Stimulated activated CD4-positive, alpha-beta T cell treated with anti-CD3 and anti-CD28 coated beads, Interleukin-2, amount 100 ng/mL, for 24 hours (primary cell): ENCODE results near the gene ADGRE1.
"Not testable (repeated sequence)": the region's sequence is repeated elsewhere in the genome, so short reads cannot be mapped to it uniquely, and the experiment has no call there.

Source experiments
- DNase-seq, 2 donors: peaks; one replicate each; pipeline ENCODE4 v3.0.0-alpha.2; 2020

Gene ADGRE1, protein sequence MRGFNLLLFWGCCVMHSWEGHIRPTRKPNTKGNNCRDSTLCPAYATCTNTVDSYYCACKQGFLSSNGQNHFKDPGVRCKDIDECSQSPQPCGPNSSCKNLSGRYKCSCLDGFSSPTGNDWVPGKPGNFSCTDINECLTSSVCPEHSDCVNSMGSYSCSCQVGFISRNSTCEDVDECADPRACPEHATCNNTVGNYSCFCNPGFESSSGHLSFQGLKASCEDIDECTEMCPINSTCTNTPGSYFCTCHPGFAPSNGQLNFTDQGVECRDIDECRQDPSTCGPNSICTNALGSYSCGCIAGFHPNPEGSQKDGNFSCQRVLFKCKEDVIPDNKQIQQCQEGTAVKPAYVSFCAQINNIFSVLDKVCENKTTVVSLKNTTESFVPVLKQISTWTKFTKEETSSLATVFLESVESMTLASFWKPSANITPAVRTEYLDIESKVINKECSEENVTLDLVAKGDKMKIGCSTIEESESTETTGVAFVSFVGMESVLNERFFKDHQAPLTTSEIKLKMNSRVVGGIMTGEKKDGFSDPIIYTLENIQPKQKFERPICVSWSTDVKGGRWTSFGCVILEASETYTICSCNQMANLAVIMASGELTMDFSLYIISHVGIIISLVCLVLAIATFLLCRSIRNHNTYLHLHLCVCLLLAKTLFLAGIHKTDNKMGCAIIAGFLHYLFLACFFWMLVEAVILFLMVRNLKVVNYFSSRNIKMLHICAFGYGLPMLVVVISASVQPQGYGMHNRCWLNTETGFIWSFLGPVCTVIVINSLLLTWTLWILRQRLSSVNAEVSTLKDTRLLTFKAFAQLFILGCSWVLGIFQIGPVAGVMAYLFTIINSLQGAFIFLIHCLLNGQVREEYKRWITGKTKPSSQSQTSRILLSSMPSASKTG

DNA sequence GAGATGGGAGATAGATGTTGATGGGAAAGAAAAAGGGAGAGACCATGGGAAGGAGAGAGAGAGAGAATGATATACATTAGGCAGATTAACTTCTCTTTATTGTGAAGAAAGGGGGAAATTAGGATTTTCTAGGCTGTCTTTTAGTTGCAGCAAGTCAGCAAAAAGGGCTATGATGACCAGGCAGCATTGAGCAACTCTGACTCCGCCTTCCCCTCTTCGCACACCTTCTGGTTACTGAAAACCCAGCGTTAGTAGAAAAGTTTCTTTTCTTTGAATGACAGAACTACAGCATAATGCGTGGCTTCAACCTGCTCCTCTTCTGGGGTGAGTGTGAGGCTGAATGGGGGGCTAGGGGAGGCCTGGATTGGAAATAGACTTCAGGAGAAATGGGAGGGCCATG lies at the start of gene ADGRE1:
Gene ADGRE1, plus strand, starts transcription at position 264 of the 400 bp plus-strand sequence. Its CDS starts 30 bp downstream, at position 294.
- peak; percentile 25 to 26 for DNase-seq

- no peak for DNase-seq
These were observed 49.2 kb upstream of the ADGRE1 start for GRCh38 chr19:6838062-6838655.

DNA sequence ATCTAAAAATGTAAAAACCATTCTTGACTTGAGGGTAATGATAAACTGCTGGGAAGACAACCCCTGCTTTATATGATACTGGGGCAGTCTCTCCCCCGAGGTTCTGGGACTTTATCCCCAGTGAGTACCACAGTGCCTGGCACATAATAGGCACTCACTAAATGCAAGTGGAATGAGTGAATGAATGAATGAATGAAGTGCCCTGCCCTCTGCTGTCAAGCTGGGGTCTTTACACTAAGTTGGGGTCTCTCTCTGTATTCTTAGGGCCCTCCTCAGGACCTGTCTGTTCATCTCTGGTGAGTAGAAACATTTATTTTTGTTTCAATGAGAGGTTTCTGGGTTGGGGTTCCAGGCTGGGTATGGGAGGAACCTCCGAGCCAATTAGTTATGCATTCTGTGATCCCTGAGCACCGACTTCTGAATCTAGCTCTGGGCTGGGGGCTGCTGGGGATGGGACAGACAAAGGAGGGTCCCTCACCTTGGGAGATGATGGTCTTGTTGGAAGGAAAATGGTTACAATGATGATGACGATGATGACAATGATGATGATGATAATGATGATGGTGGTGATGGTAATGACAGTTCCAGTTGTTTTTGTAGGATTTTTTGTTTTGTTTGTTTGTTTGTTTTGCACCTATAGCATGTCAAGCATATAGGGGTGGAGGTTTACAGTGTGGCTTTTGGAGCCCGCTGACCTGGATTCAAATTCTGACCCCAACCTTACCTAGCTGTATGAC lies 44.3 kb upstream of the ADGRE1 start:
- DNase-seq = no peak

DNA sequence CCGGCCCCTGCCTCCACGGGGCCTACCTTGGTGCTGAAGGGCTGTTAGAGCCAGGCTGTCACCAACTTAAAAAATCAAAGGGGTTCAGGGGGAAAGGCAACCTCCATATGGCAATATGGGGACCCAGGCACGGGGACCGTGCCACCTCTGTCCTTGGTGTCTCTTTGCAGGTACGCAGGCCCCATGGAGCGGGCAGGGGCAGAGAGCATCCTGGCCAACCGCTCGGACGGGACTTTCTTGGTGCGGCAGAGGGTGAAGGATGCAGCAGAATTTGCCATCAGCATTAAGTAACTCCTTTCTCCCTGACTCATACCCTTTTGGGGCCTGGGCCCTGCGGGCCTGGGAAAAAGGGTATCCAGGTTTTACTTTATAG lies 39.6 kb upstream of the ADGRE1 start:
- DNase-seq = no peak

DNA sequence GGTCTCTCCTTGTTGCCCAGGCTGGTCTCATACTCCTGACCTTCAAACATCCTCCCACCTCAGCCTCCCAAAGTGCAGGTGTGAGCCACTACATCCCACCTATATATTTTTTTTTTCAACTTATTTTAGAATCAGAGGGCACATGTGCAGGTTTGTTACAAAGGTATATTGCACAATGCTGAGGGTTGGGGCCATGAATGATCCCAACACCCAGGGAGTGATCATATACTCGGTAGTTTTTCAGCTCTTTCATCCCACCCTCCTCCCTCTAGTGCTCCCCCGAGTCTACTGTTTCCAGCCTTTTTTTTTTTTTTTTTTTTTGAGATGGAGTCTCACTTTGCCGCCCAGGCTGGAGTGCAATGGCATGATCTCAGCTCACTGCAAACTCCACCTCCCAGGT lies 38.4 kb upstream of the ADGRE1 start:
- DNase-seq = no peak

- no peak for DNase-seq
These were observed 37.5 kb upstream of the ADGRE1 start for GRCh38 chr19:6849876-6850275.

- DNase-seq = no peak
These were observed 36.0 kb upstream of the ADGRE1 start for GRCh38 chr19:6851359-6851758.

- no peak for DNase-seq
These were observed 35.4 kb upstream of the ADGRE1 start for GRCh38 chr19:6852001-6852400.

DNA sequence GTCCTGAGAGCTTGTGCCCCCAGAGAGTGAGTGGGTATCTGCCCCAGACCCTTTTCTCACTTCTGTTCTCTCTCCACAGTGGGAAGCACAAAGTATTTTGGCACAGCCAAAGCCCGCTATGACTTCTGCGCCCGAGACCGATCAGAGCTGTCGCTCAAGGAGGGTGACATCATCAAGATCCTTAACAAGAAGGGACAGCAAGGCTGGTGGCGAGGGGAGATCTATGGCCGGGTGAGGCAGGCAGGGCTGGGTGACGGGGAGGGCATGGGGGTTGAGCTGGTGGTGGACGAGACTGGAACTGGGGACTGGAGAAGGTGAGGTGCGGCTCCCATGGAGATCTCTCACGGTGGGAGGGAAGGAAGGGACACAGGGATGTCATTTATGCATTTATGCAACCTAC lies 33.5 kb upstream of the ADGRE1 start:
- DNase-seq = no peak

DNA sequence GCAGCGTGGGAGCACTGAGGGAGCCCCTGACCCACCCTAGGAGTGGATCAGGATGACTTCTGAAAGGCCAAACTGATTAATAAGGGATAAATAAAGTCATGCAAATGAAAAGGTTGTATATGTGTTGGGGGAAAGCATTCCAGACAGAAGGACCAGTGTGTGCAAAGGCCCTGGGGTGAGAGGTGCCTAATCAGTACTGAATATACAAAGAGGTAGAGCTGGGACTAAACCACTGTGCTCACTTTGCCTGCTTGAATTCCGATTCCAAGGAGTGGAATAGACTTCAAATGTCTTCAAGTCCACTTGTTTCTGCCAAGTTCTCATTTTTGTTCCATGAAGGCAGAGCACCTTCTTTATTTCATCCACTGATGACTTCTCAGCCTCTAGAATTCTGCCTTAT lies 32.6 kb upstream of the ADGRE1 start:
- DNase-seq = no peak

GRCh38 chr19:6856749-6857372 lies 30.5 kb upstream of the ADGRE1 start:
- DNase-seq = no peak

GRCh38 chr19:6861683-6862286 lies 25.6 kb upstream of the ADGRE1 start:
- DNase-seq = no peak

DNA sequence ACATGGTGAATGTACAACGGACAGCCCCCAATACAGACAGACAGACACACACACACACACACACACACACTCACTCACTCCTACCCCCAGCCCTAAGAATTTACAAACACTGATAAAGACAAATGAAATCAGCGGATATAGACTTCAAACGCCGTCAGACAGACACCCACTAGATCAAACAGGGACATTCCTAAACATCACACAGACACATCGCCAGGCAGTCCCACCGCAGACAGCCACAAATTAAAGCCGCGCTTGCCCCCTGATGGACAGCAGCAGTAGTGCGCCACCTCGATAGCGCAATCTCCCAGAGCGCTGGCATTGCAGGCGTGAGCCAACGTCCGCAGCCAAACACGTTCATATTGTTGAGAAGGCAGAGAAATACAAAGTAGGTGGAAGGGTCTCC lies 24.7 kb upstream of the ADGRE1 start:
- DNase-seq = peak; percentile 92

DNA sequence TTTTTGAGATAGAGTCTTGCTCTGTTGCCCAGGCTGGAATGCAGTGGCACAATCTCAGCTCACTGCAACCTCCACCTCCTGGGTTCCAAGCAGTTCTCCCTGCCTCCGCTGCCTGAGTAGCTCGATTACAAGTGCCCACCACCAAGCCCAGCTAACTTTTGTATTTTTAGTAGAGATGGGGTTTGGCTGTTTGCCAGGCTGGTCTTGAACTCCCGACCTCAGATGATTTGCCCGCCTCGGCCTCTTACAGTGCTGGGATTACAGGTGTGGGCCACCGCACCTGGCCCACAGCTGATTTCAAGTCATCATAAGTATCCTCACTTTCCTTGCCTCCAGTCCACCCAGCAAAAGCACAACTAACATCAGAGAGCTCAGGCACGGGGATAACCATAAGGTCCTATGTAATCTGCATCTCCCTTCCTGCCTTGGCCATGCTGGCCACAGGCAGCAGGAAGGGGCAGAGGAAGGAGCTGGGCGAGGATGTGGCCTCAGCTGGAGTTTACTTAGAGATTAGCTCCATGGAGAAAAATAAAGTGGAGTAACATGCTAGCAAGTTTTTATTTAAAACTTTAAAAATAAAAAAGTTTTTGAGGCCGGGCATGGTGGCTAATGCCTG lies 22.9 kb upstream of the ADGRE1 start:
- no peak for DNase-seq

DNA sequence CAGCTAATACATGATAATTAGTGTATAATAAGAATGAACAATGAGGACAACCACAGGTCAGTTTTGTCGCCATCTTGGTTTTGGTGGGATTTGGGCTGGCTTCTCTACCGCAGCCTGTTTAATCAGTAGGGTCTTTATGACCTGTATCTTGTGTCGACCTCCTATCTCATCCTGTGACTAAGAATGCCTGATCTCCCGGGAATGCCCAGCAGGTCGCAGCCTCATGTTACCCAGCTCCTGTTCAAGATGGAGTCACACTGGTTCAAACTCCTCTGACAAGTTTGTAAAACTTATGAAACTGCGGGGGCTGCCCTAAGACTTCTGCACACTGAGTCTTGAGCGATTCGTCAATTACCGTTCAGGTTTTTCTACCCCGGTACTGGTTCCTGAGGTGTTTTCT lies 21.5 kb upstream of the ADGRE1 start:
- DNase-seq = no peak

- no peak for DNase-seq
These were observed 20.6 kb upstream of the ADGRE1 start for GRCh38 chr19:6866741-6867151.

DNA sequence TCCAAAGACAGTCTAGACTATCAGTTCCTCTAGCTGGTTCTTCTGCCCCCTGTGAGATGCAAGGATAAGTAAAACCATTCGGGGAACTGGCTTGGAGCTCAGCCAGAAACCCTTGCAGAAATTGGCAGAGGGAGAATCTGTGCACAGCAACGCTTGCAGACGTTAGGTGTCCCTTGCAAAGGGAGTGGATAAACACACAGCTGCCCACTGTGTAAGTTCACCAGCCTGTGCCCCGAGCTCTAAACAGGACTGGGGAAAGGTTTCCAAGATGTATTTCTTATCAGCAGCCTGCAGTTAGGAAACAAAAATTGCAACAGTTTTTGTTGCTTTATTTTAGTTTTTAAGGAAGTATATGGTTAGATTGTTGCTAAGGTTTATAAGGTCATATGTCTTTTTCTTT lies 19.0 kb upstream of the ADGRE1 start:
- no peak for DNase-seq

DNA sequence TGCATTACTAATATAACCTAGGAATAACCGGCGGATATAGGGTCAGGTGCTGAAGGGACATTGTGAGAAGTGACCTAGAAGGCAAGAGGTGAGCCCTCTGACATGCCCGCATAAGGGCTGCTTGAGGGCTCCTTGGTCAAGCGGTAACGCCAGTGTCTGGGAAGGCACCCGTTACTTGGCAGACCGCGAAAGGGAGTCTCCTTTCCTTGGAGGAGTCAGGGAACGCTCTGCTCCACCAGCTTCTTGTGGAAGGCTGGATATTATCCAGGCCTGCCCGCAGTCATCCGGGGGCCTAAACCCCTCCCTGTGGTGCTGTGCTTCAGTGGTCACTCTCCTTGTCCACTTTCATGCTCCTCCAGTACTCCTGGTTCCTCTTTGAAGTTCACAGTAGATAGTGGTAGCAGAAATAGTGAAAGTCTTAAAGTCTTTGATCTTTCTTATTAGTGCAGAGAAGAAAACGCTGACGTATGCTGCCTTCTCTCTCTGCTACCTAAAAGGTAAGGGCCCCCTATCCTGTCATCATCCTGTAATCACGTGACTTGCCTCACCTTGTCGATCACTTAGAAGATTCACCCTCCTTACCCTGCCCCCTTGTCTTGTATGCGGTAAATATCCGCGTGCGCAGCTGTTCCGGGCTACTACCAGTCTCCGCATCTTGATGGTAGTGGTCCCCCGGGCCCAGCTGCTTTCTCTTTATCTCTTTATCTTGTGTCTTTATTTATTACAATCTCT lies 18.1 kb upstream of the ADGRE1 start:
- not testable (repeated sequence) for DNase-seq

- DNase-seq = no peak
These were observed 13.5 kb upstream of the ADGRE1 start for GRCh38 chr19:6873708-6874431.

GRCh38 chr19:6875218-6875617 lies 12.2 kb upstream of the ADGRE1 start:
- no peak for DNase-seq
